ENCODE results near the gene FAM219B.
"Not testable (repeated sequence)": the region's sequence is repeated elsewhere in the genome, so short reads cannot be mapped to it uniquely, and the experiment has no call there.

- TF ChIP-seq MAX (IDR thresholded peaks at IDR 0.05); CTCF (IDR thresholded peaks at IDR 0.05 in 2 of 3, conservative IDR thresholded peaks at IDR 0.05 in 1 of 3; ENCODE audit: borderline replicate concordance in 1 of 3, insufficient read depth in 1 of 3, low read depth in 2 of 3, low read length in 2 of 3): not testable (repeated sequence)
Observed at GRCh38 chr15:74894383-74894782, 12.3 kb downstream of the FAM219B start.

All from HCT116 (cell line).